GM23338 (cell line): ENCODE measurements around the gene GRK2. TPM values are rescaled to one million over a fixed set of nuclear protein-coding genes. Genes with fewer than 3 reads are reported as not detected.

Experiments
- ATAC-seq: fragments of 200-7000 bp; cut with Tn5 transposase; 3 replicates; pipeline ENCODE4 v1.9.1; 2020
- DNase-seq: peaks from one replicate; pipeline ENCODE4 v3.0.0-alpha.2; 2015; ENCODE audit warnings: low spot score
- H2AFZ ChIP-seq: fragments of 200-600 bp; sonication (generic); 2 replicates; pipeline ENCODE4 v1.8.0; 2016; ENCODE audit warnings: antibody characterized with exemption, mild to moderate bottlenecking, moderate library complexity
- H3F3A ChIP-seq: fragments of 200-600 bp; sonication (generic); replicated peaks from 2 replicates; pipeline ENCODE4 v1.8.0; 2017; ENCODE audit warnings: antibody characterized with exemption, mixed run types, low read depth
- H3K27ac ChIP-seq: fragments of 200-600 bp; sonication (generic); 2 replicates; pipeline ENCODE4 v1.6.1; 2016; ENCODE audit warnings: low read depth
- H3K27me3 ChIP-seq: fragments of 200-600 bp; sonication (generic); 2 replicates; pipeline ENCODE4 v1.8.0; 2016; ENCODE audit warnings: mild to moderate bottlenecking, mixed run types, moderate library complexity; ENCODE audit not compliant: insufficient read depth
- H3K36me3 ChIP-seq: fragments of 200-600 bp; sonication (generic); 2 replicates; pipeline ENCODE4 v1.8.0; 2016; ENCODE audit warnings: mild to moderate bottlenecking; ENCODE audit not compliant: insufficient read depth
- H3K4me1 ChIP-seq: fragments of 200-600 bp; sonication (generic); 2 replicates; pipeline ENCODE4 v1.8.0; 2016; ENCODE audit warnings: mild to moderate bottlenecking, moderate library complexity; ENCODE audit not compliant: insufficient read depth
- H3K4me2 ChIP-seq: fragments of 200-600 bp; sonication (generic); 2 replicates; pipeline ENCODE4 v1.7.1; 2017; ENCODE audit warnings: mixed run types
- H3K4me3 ChIP-seq: fragments of 200-600 bp; sonication (generic); 2 replicates; pipeline ENCODE4 v1.6.1; 2016; ENCODE audit warnings: mixed run types
- H3K79me2 ChIP-seq: fragments of 200-600 bp; sonication (generic); replicated peaks from 2 replicates; pipeline ENCODE4 v1.8.0; 2017; ENCODE audit warnings: mild to moderate bottlenecking; ENCODE audit not compliant: insufficient read depth
- H3K9me2 ChIP-seq: fragments of 200-600 bp; sonication (generic); 2 replicates; pipeline ENCODE4 v1.8.0; 2017; ENCODE audit not compliant: insufficient read depth
- H4K20me1 ChIP-seq: fragments of 200-600 bp; sonication (generic); replicated peaks from 2 replicates; pipeline ENCODE4 v1.8.0; 2017; ENCODE audit warnings: mild to moderate bottlenecking; ENCODE audit not compliant: insufficient read depth
- H3K27ac Mint-ChIP-seq: 2 replicates; pipeline ENCODE4 v1.8.0; 2020; ENCODE audit warnings: inconsistent platforms, mild to moderate bottlenecking, moderate library complexity, mixed read lengths
- H3K27me3 Mint-ChIP-seq: 3 replicates; pipeline ENCODE4 v1.8.0; 2022; ENCODE audit warnings: low read depth, mild to moderate bottlenecking, moderate library complexity, mixed read lengths, inconsistent platforms; ENCODE audit not compliant: insufficient read depth, poor library complexity
- H3K36me3 Mint-ChIP-seq: 3 replicates; pipeline ENCODE4 v1.8.0; 2021; ENCODE audit warnings: low read depth, mild to moderate bottlenecking, inconsistent platforms, moderate library complexity, mixed read lengths
- H3K4me1 Mint-ChIP-seq: 3 replicates; pipeline ENCODE4 v1.8.0; 2020; ENCODE audit warnings: mild to moderate bottlenecking, inconsistent platforms, mixed read lengths
- H3K4me3 Mint-ChIP-seq: 3 replicates; pipeline ENCODE4 v1.8.0; 2021; ENCODE audit warnings: moderate library complexity, mild to moderate bottlenecking, inconsistent platforms, mixed read lengths
- H3K9me3 Mint-ChIP-seq: 3 replicates; pipeline ENCODE4 v1.8.0; 2020; ENCODE audit warnings: moderate library complexity, mild to moderate bottlenecking, inconsistent platforms, mixed read lengths
- CREB1 ChIP-seq: fragments of 250-450 bp; sonication (Bioruptor Pico); IDR thresholded peaks from 2 replicates; pipeline ENCODE4 v1.5.0; 2020; ENCODE audit warnings: low read depth, mild to moderate bottlenecking, moderate library complexity
- CTCF ChIP-seq, 2 experiments: fragments of 200-600 bp in 1 of 2; sonication (generic) in 1 of 2; conservative IDR thresholded peaks; 2 replicates each; pipeline versions ENCODE4 v1.5.1 to v1.6.1; 2016 to 2017; ENCODE audit warnings: antibody characterized with exemption in 2 of 2, low read depth in 2 of 2, mild to moderate bottlenecking in 2 of 2, moderate library complexity in 1 of 2
- ETS1 ChIP-seq: IDR thresholded peaks from 2 replicates; pipeline ENCODE4 v1.6.1; 2016; ENCODE audit warnings: antibody characterized with exemption
- EZH2 ChIP-seq: fragments of 200-600 bp; sonication (generic); IDR thresholded peaks from one replicate; pipeline ENCODE4 v1.8.0; 2017; ENCODE audit warnings: antibody characterized with exemption, mild to moderate bottlenecking, low read depth; ENCODE audit not compliant: unreplicated experiment
- EZH2phosphoT487 ChIP-seq: fragments of 200-600 bp; sonication (generic); IDR thresholded peaks from one replicate; pipeline ENCODE4 v1.8.1; 2018; ENCODE audit warnings: antibody characterized with exemption; ENCODE audit not compliant: unreplicated experiment
- JUNB ChIP-seq: IDR thresholded peaks from one replicate; pipeline ENCODE4 v1.6.1; 2016; ENCODE audit warnings: antibody characterized with exemption; ENCODE audit not compliant: unreplicated experiment
- NANOG ChIP-seq: IDR thresholded peaks from 2 replicates; pipeline ENCODE4 v1.6.1; 2016; ENCODE audit warnings: antibody characterized with exemption, borderline replicate concordance
- POLR2AphosphoS5 ChIP-seq: IDR thresholded peaks from 2 replicates; pipeline ENCODE4 v1.6.1; 2016; ENCODE audit warnings: antibody characterized with exemption, low read depth
- REST ChIP-seq: IDR thresholded peaks from one replicate; pipeline ENCODE4 v1.6.1; 2018; ENCODE audit warnings: antibody characterized with exemption; ENCODE audit not compliant: unreplicated experiment
- STAT1 ChIP-seq: IDR thresholded peaks from one replicate; pipeline ENCODE4 v1.6.1; 2016; ENCODE audit warnings: antibody characterized with exemption; ENCODE audit not compliant: unreplicated experiment
- ZNF114 ChIP-seq: fragments of 250-450 bp; sonication (Bioruptor Pico); IDR thresholded peaks from 2 replicates; pipeline ENCODE4 v1.5.0; 2020; ENCODE audit warnings: mild to moderate bottlenecking, moderate library complexity
- ZNF331 ChIP-seq: fragments of 250-450 bp; sonication (Bioruptor Pico); IDR thresholded peaks from 2 replicates; pipeline ENCODE4 v1.5.0; 2020; ENCODE audit warnings: low read depth, mild to moderate bottlenecking, moderate library complexity
- ZNF462 ChIP-seq: fragments of 250-450 bp; sonication (Bioruptor Pico); IDR thresholded peaks from 2 replicates; pipeline ENCODE4 v1.5.0; 2020; ENCODE audit warnings: mild to moderate bottlenecking, moderate library complexity
- polyA plus RNA-seq: library from polyadenylated mRNA; unstranded; fragments of >200 nt; fragmentation: Nextera tagmentation; extraction: Ambion mirVana; gene quantifications from 2 replicates; pipeline ENCODE4 v1.2.1, GENCODE V29; 2016
- total RNA-seq: library from RNA; depleted of rRNA; stranded (reverse); fragments of >200 nt; shearing (Covaris generic); gene quantifications from 2 replicates; pipeline ENCODE4 v1.2.3, GENCODE V29; 2014

GRK2 gene
- total and polyA plus RNA-seq, 2 experiments from 2014 or later: 19.5 to 72.5 TPM

GRCh38 chr11:67268962-67269268, 2.6 kb downstream of the GRK2 start:
- Histone ChIP-seq H3K9me2 (no peaks in the 10 kb centered on the region), H3K27me3 (no peaks in the 10 kb centered on the region), H3K36me3 (peaks cover 3% of the 10 kb centered on the region; the same call in 1 of the 2 replicates), H3K79me2 (peaks cover 69% of the 10 kb centered on the region), H3K4me1 (peaks cover 23% of the 10 kb centered on the region), H3F3A (peaks cover 18% of the 10 kb centered on the region), H4K20me1 (peaks cover 17% of the 10 kb centered on the region; the same call in 1 of the 2 replicates), H2AFZ (no peak overlapping the region), H3K27ac (no peak overlapping the region), H3K4me2 (no peak overlapping the region; the same call in 1 of the 2 replicates), H3K4me3 (no peak overlapping the region)
- TF ChIP-seq CTCF (conservative IDR thresholded peaks at IDR 0.05; ENCODE audit: low read depth in 2 of 2) (no peak), ZNF462 (CRISPR knock-in tag) (no peak), CREB1 (CRISPR knock-in tag) (no peak), ZNF114 (no peak), NANOG (no peak), REST (no peak), ZNF331 (CRISPR knock-in tag) (no peak), JUNB (no peak), POLR2AphosphoS5 (no peak), EZH2 (no peak), EZH2phosphoT487 (no peak), STAT1 (no peak), ETS1 (no peak)
- Mint-ChIP-seq H3K4me1 (peaks cover 52% of the 10 kb centered on the region), H3K36me3 (peaks cover 15% of the 10 kb centered on the region; the same call in 2 of the 3 replicates), H3K4me3 (no peak overlapping the region), H3K9me3 (no peaks in the 10 kb centered on the region), H3K27me3 (peaks cover 14% of the 10 kb centered on the region), H3K27ac (no peak overlapping the region)
- no peak for DNase-seq
- no peak for ATAC-seq
